ENCODE data around the gene BTBD16.

The BTBD16 gene

GRCh38 chr10:122271076-122271475 lies at the start of gene BTBD16:
Gene BTBD16, plus strand, starts transcription at chr10:122271296. Its CDS starts 3,786 bp downstream, at chr10:122275082.
- DNase-seq = no peak

GRCh38 chr10:122221958-122222357 lies 49.1 kb upstream of the BTBD16 start:
- DNase-seq = no peak

- DNase-seq = no peak
Observed at GRCh38 chr10:122222638-122223037, 48.5 kb upstream of the BTBD16 start.

- no peak for DNase-seq
Observed at GRCh38 chr10:122224159-122224558, 46.9 kb upstream of the BTBD16 start.

GRCh38 chr10:122225330-122225729 lies 45.8 kb upstream of the BTBD16 start:
- no peak for DNase-seq

- DNase-seq = no peak
Observed at GRCh38 chr10:122227754-122228153, 43.3 kb upstream of the BTBD16 start.

- no peak for DNase-seq
Observed at GRCh38 chr10:122229666-122230065, 41.4 kb upstream of the BTBD16 start.

- no peak for DNase-seq
Observed at GRCh38 chr10:122230222-122230621, 40.9 kb upstream of the BTBD16 start.

GRCh38 chr10:122232769-122233168 lies 38.3 kb upstream of the BTBD16 start:
- DNase-seq = peak; percentile 94

- DNase-seq = no peak
Observed at GRCh38 chr10:122233857-122234348, 37.2 kb upstream of the BTBD16 start.

- DNase-seq = no peak
Observed at GRCh38 chr10:122234416-122234815, 36.7 kb upstream of the BTBD16 start.

GRCh38 chr10:122236690-122237306 lies 34.3 kb upstream of the BTBD16 start:
- no peak for DNase-seq

GRCh38 chr10:122237331-122237990 lies 33.6 kb upstream of the BTBD16 start:
- DNase-seq = no peak

- DNase-seq = peak; percentile 54
Observed at GRCh38 chr10:122239578-122240257, 31.4 kb upstream of the BTBD16 start.

- no peak for DNase-seq
Observed at GRCh38 chr10:122240401-122240800, 30.7 kb upstream of the BTBD16 start.

- no peak for DNase-seq
Observed at GRCh38 chr10:122241836-122242235, 29.3 kb upstream of the BTBD16 start.

GRCh38 chr10:122243550-122243949 lies 27.5 kb upstream of the BTBD16 start:
- DNase-seq = peak; percentile 74

- no peak for DNase-seq
Observed at GRCh38 chr10:122244001-122244975, 26.8 kb upstream of the BTBD16 start.

GRCh38 chr10:122245136-122245535 lies 26.0 kb upstream of the BTBD16 start:
- DNase-seq = no peak

GRCh38 chr10:122245897-122246296 lies 25.2 kb upstream of the BTBD16 start:
- DNase-seq = no peak

GRCh38 chr10:122246830-122247520 lies 24.1 kb upstream of the BTBD16 start:
- DNase-seq = no peak

Measured in fibroblast of upper back skin (primary cell).